ENCODE data around the gene LHX6.

Gene LHX6

GRCh38 chr9:122215663-122216062 lies 13.1 kb downstream of the LHX6 start:
- DNase-seq: no peak

- DNase-seq: no peak
Observed at GRCh38 chr9:122214507-122214906, 14.2 kb downstream of the LHX6 start.

GRCh38 chr9:122213589-122214413 lies 15.0 kb downstream of the LHX6 start:
- peak; percentile 70 for DNase-seq

- no peak for DNase-seq
Observed at GRCh38 chr9:122213102-122213588, 15.6 kb downstream of the LHX6 start.

GRCh38 chr9:122212473-122213004 lies 16.2 kb downstream of the LHX6 start:
- no peak for DNase-seq

GRCh38 chr9:122209451-122209850 lies 19.3 kb downstream of the LHX6 start:
- no peak for DNase-seq

GRCh38 chr9:122207096-122207495 lies 21.7 kb downstream of the LHX6 start:
- DNase-seq: no peak

GRCh38 chr9:122206118-122207046 lies 22.4 kb downstream of the LHX6 start:
- no peak for DNase-seq

- DNase-seq: no peak
Observed at GRCh38 chr9:122205176-122205575, 23.6 kb downstream of the LHX6 start.

GRCh38 chr9:122204491-122204890 lies 24.3 kb downstream of the LHX6 start:
- no peak for DNase-seq

GRCh38 chr9:122204055-122204454 lies 24.7 kb downstream of the LHX6 start:
- DNase-seq: no peak

GRCh38 chr9:122202111-122202510 lies 26.6 kb downstream of the LHX6 start:
- DNase-seq: no peak

- no peak for DNase-seq
Observed at GRCh38 chr9:122201641-122202040, 27.1 kb downstream of the LHX6 start.

GRCh38 chr9:122200960-122201595 lies 27.7 kb downstream of the LHX6 start:
- no peak for DNase-seq

- no peak for DNase-seq
Observed at GRCh38 chr9:122197882-122198281, 30.9 kb downstream of the LHX6 start.

- DNase-seq: no peak
Observed at GRCh38 chr9:122197426-122197825, 31.3 kb downstream of the LHX6 start.

GRCh38 chr9:122195875-122196274 lies 32.9 kb downstream of the LHX6 start:
- DNase-seq: no peak

GRCh38 chr9:122193651-122194050 lies 35.1 kb downstream of the LHX6 start:
- DNase-seq: no peak

- no peak for DNase-seq
Observed at GRCh38 chr9:122192914-122193525, 35.7 kb downstream of the LHX6 start.

- DNase-seq: no peak
Observed at GRCh38 chr9:122192261-122192875, 36.4 kb downstream of the LHX6 start.

- no peak for DNase-seq
Observed at GRCh38 chr9:122191584-122191983, 37.2 kb downstream of the LHX6 start.
